Measurements from ENCODE around the gene ATF4. TPM values are rescaled to one million over a fixed set of nuclear protein-coding genes. Genes with fewer than 3 reads are reported as not detected.

ATF4 gene
- total and polyA plus RNA-seq, 2 of the 13 experiments (the other 11 are each of a cell fraction or from before 2014, with no cell fraction given), result 486 to 1,297 TPM

GRCh38 chr22:39534591-39535356 lies 14.4 kb downstream of the ATF4 start (continued):
- TF ChIP-seq SNAI1 (CRISPR knock-in tag; IDR thresholded peaks at IDR 0.05; ENCODE audit: borderline replicate concordance) (no peak), ZNF333 (CRISPR knock-in tag; IDR thresholded peaks at IDR 0.05; ENCODE audit: borderline replicate concordance) (0 out of 2 replicates have a peak, but pooled peaks have one; percentile 23), ZNF605 (CRISPR knock-in tag; IDR thresholded peaks at IDR 0.05) (0 out of 2 replicates have a peak, but pooled peaks have one; percentile 62), ZNF225 (CRISPR knock-in tag; IDR thresholded peaks at IDR 0.05) (no peak), MXD4 (CRISPR knock-in tag; IDR thresholded peaks at IDR 0.05) (no peak), ZBTB7A (CRISPR knock-in tag; IDR thresholded peaks at IDR 0.05) (peak; percentile 89), HDAC1 (CRISPR knock-in tag; IDR thresholded peaks at IDR 0.05) (peak; percentile 10; the same call in 1 of the 2 replicates), CBFB (CRISPR knock-in tag; IDR thresholded peaks at IDR 0.05) (peak; percentile 38; the same call in 1 of the 2 replicates), ZGPAT (CRISPR knock-in tag; IDR thresholded peaks at IDR 0.05) (no peak), BCL6 (CRISPR knock-in tag; IDR thresholded peaks at IDR 0.05) (0 out of 2 replicates have a peak, but pooled peaks have one; percentile 36), SP2 (CRISPR knock-in tag; IDR thresholded peaks at IDR 0.05) (0 out of 2 replicates have a peak, but pooled peaks have one; percentile 13), ELF1 (CRISPR knock-in tag; IDR thresholded peaks at IDR 0.05) (peak; percentile 18; the same call in 1 of the 2 replicates), NR2C2 (CRISPR knock-in tag; IDR thresholded peaks at IDR 0.05; ENCODE audit: borderline replicate concordance) (no peak), ZNF317 (CRISPR knock-in tag; IDR thresholded peaks at IDR 0.05) (no peak), MXD3 (CRISPR knock-in tag; IDR thresholded peaks at IDR 0.05) (peak; percentile 66; the same call in 1 of the 2 replicates), ZNF598 (CRISPR knock-in tag; IDR thresholded peaks at IDR 0.05; ENCODE audit: borderline replicate concordance) (peak; percentile 41; the same call in 1 of the 2 replicates), PCBP2 (optimal IDR thresholded peaks at IDR 0.05; ENCODE audit: low read depth, low read length, poor library complexity, severe bottlenecking) (no peak), YY1 (IDR thresholded peaks at IDR 0.05; ENCODE audit: insufficient read depth, insufficient replicate concordance, low read depth, low read length) (peak; percentile 42), ZNF570 (CRISPR knock-in tag; IDR thresholded peaks at IDR 0.05; ENCODE audit: borderline replicate concordance) (no peak), PTBP1 (IDR thresholded peaks at IDR 0.05; ENCODE audit: low read depth, low read length, poor library complexity, severe bottlenecking) (no peak), BHLHE40 (IDR thresholded peaks at IDR 0.05; ENCODE audit: low read length) (peak; percentile 41; the same call in 1 of the 2 replicates), TEAD3 (CRISPR knock-in tag; optimal IDR thresholded peaks at IDR 0.05; ENCODE audit: borderline replicate concordance) (peak; percentile 100), ZNF768 (CRISPR knock-in tag; IDR thresholded peaks at IDR 0.05) (peak; percentile 75; the same call in 1 of the 2 replicates), DMAP1 (CRISPR knock-in tag; IDR thresholded peaks at IDR 0.05) (peak; percentile 50; the same call in 1 of the 2 replicates), IKZF5 (CRISPR knock-in tag; IDR thresholded peaks at IDR 0.05) (peak; percentile 33; the same call in 1 of the 2 replicates), ZNF274 (CRISPR knock-in tag; IDR thresholded peaks at IDR 0.05) (peak; percentile 28; the same call in 1 of the 2 replicates), LCORL (IDR thresholded peaks at IDR 0.05) (no peak), LCORL (CRISPR knock-in tag; IDR thresholded peaks at IDR 0.05) (peak; percentile 39; the same call in 1 of the 2 replicates), IRF2 (CRISPR knock-in tag; IDR thresholded peaks at IDR 0.05) (peak; percentile 61; the same call in 1 of the 2 replicates)

All from HepG2 (cell line).